ENCODE measurements around the gene LITAF. TPM values are rescaled to one million over a fixed set of nuclear protein-coding genes. Genes with fewer than 3 reads are reported as not detected.

Gene LITAF
- total RNA-seq, 1 experiment from 2014 or later = 83.4 TPM

Other genes starting within 250 kb of the LITAF start
- gene RMI2, start 241.5 kb downstream of the LITAF start, total RNA-seq (2014; rRNA removed; shearing (Covaris generic)) = 29.1 and 36.8 TPM in 2 replicates
- gene SNN, start 81.5 kb upstream of the LITAF start, total RNA-seq (2014; rRNA removed; shearing (Covaris generic)) = 10.1 and 11.5 TPM in 2 replicates
- 22.1 and 29.7 TPM in 2 replicates for gene TXNDC11, start 155.9 kb upstream of the LITAF start, total RNA-seq (2014; rRNA removed; shearing (Covaris generic))
- gene ZC3H7A, start 210.3 kb upstream of the LITAF start, total RNA-seq (2014; rRNA removed; shearing (Covaris generic)) = 47.4 and 60.9 TPM in 2 replicates

Measured in SJSA1 (cell line).